HG03139 (cell line): Measurements from ENCODE around the gene INPP4B.

Experiments
- ATAC-seq: cut with Tn5 transposase; IDR thresholded peaks from one replicate; pipeline ENCODE4 v1.9.1; 2021; ENCODE audit not compliant: unreplicated experiment

The INPP4B gene

GRCh38 chr4:142383800-142384470, 462.2 kb downstream of the INPP4B start:
- no peak for ATAC-seq

GRCh38 chr4:142383354-142383753, 462.7 kb downstream of the INPP4B start:
- ATAC-seq = no peak

- ATAC-seq = no peak
Measured at GRCh38 chr4:142380052-142380602, 466.0 kb downstream of the INPP4B start.

- no peak for ATAC-seq
Measured at GRCh38 chr4:142379277-142380051, 466.6 kb downstream of the INPP4B start.

GRCh38 chr4:142378179-142378578, 467.9 kb downstream of the INPP4B start:
- ATAC-seq = no peak

- no peak for ATAC-seq
Measured at GRCh38 chr4:142377342-142378091, 468.6 kb downstream of the INPP4B start.

GRCh38 chr4:142376204-142376603, 469.9 kb downstream of the INPP4B start:
- no peak for ATAC-seq

GRCh38 chr4:142373610-142374009, 472.5 kb downstream of the INPP4B start:
- ATAC-seq = no peak

GRCh38 chr4:142372530-142373260, 473.4 kb downstream of the INPP4B start:
- no peak for ATAC-seq

- ATAC-seq = no peak
Measured at GRCh38 chr4:142369141-142369540, 477.0 kb downstream of the INPP4B start.

- no peak for ATAC-seq
Measured at GRCh38 chr4:142367418-142368180, 478.5 kb downstream of the INPP4B start.

GRCh38 chr4:142366769-142367181, 479.3 kb downstream of the INPP4B start:
- ATAC-seq = no peak

- no peak for ATAC-seq
Measured at GRCh38 chr4:142365391-142365790, 480.7 kb downstream of the INPP4B start.

GRCh38 chr4:142363686-142364085, 482.4 kb downstream of the INPP4B start:
- no peak for ATAC-seq

- no peak for ATAC-seq
Measured at GRCh38 chr4:142361981-142362380, 484.1 kb downstream of the INPP4B start.

- no peak for ATAC-seq
Measured at GRCh38 chr4:142360657-142361056, 485.4 kb downstream of the INPP4B start.

- ATAC-seq = no peak
Measured at GRCh38 chr4:142358656-142359055, 487.4 kb downstream of the INPP4B start.

GRCh38 chr4:142356801-142357200, 489.3 kb downstream of the INPP4B start:
- no peak for ATAC-seq

- ATAC-seq = no peak
Measured at GRCh38 chr4:142356118-142356759, 489.9 kb downstream of the INPP4B start.
